Activated CD8-positive, alpha-beta memory T cell treated with anti-CD3 and anti-CD28 coated beads, Interleukin-2, amount 50 U/mL, for 24 hours (primary cell): ENCODE measurements around the gene GBX1.

Experiments
- DNase-seq: peaks from one replicate; pipeline ENCODE4 v3.0.0-alpha.2; 2020; ENCODE audit errors: extremely low read depth

The GBX1 gene

GRCh38 chr7:151173386-151174245 is 6.1 kb upstream of the GBX1 start:
- no peak for DNase-seq

GRCh38 chr7:151172273-151173141 is 5.0 kb upstream of the GBX1 start:
- peak; percentile 35 for DNase-seq

GRCh38 chr7:151168787-151169162 is 1.3 kb upstream of the GBX1 start:
- no peak for DNase-seq

GRCh38 chr7:151168003-151168786 is 701 bp upstream of the GBX1 start:
- no peak for DNase-seq

GRCh38 chr7:151166629-151167196 is 781 bp downstream of the GBX1 start:
- DNase-seq: no peak

GRCh38 chr7:151161757-151162156 is 5.7 kb downstream of the GBX1 start:
- DNase-seq: no peak

- no peak for DNase-seq
These were observed 9.7 kb downstream of the GBX1 start for GRCh38 chr7:151157645-151158329.

- DNase-seq: no peak
These were observed 14.6 kb downstream of the GBX1 start for GRCh38 chr7:151152643-151153513.

GRCh38 chr7:151150388-151150787 is 17.1 kb downstream of the GBX1 start:
- DNase-seq: no peak

- no peak for DNase-seq
These were observed 18.9 kb downstream of the GBX1 start for GRCh38 chr7:151148319-151149259.

GRCh38 chr7:151146761-151147160 is 20.7 kb downstream of the GBX1 start:
- no peak for DNase-seq

GRCh38 chr7:151144387-151144786 is 23.1 kb downstream of the GBX1 start:
- no peak for DNase-seq

- DNase-seq: no peak
These were observed 24.1 kb downstream of the GBX1 start for GRCh38 chr7:151143261-151144015.

GRCh38 chr7:151142686-151143040 is 24.8 kb downstream of the GBX1 start:
- DNase-seq: no peak

- no peak for DNase-seq
These were observed 25.4 kb downstream of the GBX1 start for GRCh38 chr7:151141855-151142685.

GRCh38 chr7:151141311-151141854 is 26.1 kb downstream of the GBX1 start:
- no peak for DNase-seq

GRCh38 chr7:151140826-151141225 is 26.7 kb downstream of the GBX1 start:
- DNase-seq: no peak
